WTC11 (cell line): Measurements from ENCODE around the gene CENPT. TPM values are rescaled to one million over a fixed set of nuclear protein-coding genes. Genes with fewer than 3 reads are reported as not detected.

Experiments used
- AR ChIP-seq: fragments of 250-450 bp; sonication (Bioruptor Pico); IDR thresholded peaks from 2 replicates; pipeline ENCODE4 v1.9.0; 2021; ENCODE audit warnings: mild to moderate bottlenecking
- CBFB ChIP-seq: sonication (generic); formaldehyde crosslinking; IDR thresholded peaks from 2 replicates; pipeline ENCODE4 v1.8.1; 2022; ENCODE audit warnings: mild to moderate bottlenecking, low read depth, missing genetic modification reagents
- CDX4 ChIP-seq: fragments of 250-450 bp; sonication (Bioruptor Pico); IDR thresholded peaks from 2 replicates; pipeline ENCODE4 v1.9.0; 2021; ENCODE audit warnings: moderate library complexity, mild to moderate bottlenecking, inconsistent platforms, borderline replicate concordance
- ERG ChIP-seq: fragments of 250-450 bp; sonication (Bioruptor Pico); IDR thresholded peaks from 2 replicates; pipeline ENCODE4 v1.8.0; 2021; ENCODE audit warnings: mild to moderate bottlenecking
- FOXP1 ChIP-seq: sonication (generic); formaldehyde crosslinking; IDR thresholded peaks from 2 replicates; pipeline ENCODE4 v1.8.0; 2022; ENCODE audit warnings: missing genetic modification reagents, mild to moderate bottlenecking, moderate library complexity, borderline replicate concordance
- GABPB1 ChIP-seq: sonication (generic); formaldehyde crosslinking; IDR thresholded peaks from 2 replicates; pipeline ENCODE4 v1.8.1; 2023; ENCODE audit warnings: mild to moderate bottlenecking, missing genetic modification reagents
- GRHL2 ChIP-seq: fragments of 250-450 bp; sonication (Bioruptor Pico); IDR thresholded peaks from 2 replicates; pipeline ENCODE4 v1.8.0; 2022; ENCODE audit warnings: mild to moderate bottlenecking, moderate library complexity; ENCODE audit not compliant: insufficient replicate concordance, severe bottlenecking
- GTF2I ChIP-seq: fragments of 250-450 bp; sonication (Bioruptor Pico); conservative IDR thresholded peaks from 2 replicates; pipeline ENCODE4 v1.4.0; 2021; ENCODE audit warnings: mild to moderate bottlenecking
- HMGA2 ChIP-seq: fragments of 250-450 bp; sonication (Bioruptor Pico); IDR thresholded peaks from 2 replicates; pipeline ENCODE4 v1.4.0; 2021; ENCODE audit warnings: mild to moderate bottlenecking, moderate library complexity
- HMGXB4 ChIP-seq: sonication (generic); formaldehyde crosslinking; IDR thresholded peaks from 2 replicates; pipeline ENCODE4 v1.8.1; 2023; ENCODE audit warnings: mild to moderate bottlenecking, moderate library complexity, missing genetic modification reagents
- IRF1 ChIP-seq: sonication (generic); formaldehyde crosslinking; IDR thresholded peaks from 2 replicates; pipeline ENCODE4 v1.8.0; 2023; ENCODE audit warnings: missing genetic modification reagents
- JUN ChIP-seq: sonication (generic); formaldehyde crosslinking; IDR thresholded peaks from 2 replicates; pipeline ENCODE4 v1.8.0; 2023; ENCODE audit warnings: mild to moderate bottlenecking, missing genetic modification reagents
- KAT7 ChIP-seq: sonication (generic); formaldehyde crosslinking; IDR thresholded peaks from 2 replicates; pipeline ENCODE4 v1.8.1; 2023; ENCODE audit warnings: missing genetic modification reagents, mild to moderate bottlenecking, borderline replicate concordance
- MLX ChIP-seq: sonication (generic); formaldehyde crosslinking; IDR thresholded peaks from 2 replicates; pipeline ENCODE4 v1.8.1; 2023; ENCODE audit warnings: mild to moderate bottlenecking, missing genetic modification reagents, moderate library complexity
- NFYB ChIP-seq: sonication (generic); formaldehyde crosslinking; conservative IDR thresholded peaks from 2 replicates; pipeline ENCODE4 v1.8.0; 2022; ENCODE audit warnings: low read depth, missing genetic modification reagents
- NR3C1 ChIP-seq: sonication (generic); formaldehyde crosslinking; conservative IDR thresholded peaks from 2 replicates; pipeline ENCODE4 v1.8.1; 2023; ENCODE audit warnings: low read depth, mild to moderate bottlenecking, missing genetic modification reagents
- PRRX2 ChIP-seq: fragments of 250-450 bp; sonication (Bioruptor Pico); IDR thresholded peaks from 2 replicates; pipeline ENCODE4 v1.8.0; 2021; ENCODE audit warnings: mild to moderate bottlenecking
- RORB ChIP-seq: fragments of 250-450 bp; sonication (Bioruptor Pico); IDR thresholded peaks from 2 replicates; pipeline ENCODE4 v1.9.0; 2021; ENCODE audit warnings: mild to moderate bottlenecking
- STAT6 ChIP-seq: sonication (generic); formaldehyde crosslinking; conservative IDR thresholded peaks from 2 replicates; pipeline ENCODE4 v1.8.1; 2023; ENCODE audit warnings: mild to moderate bottlenecking, low read depth, missing genetic modification reagents, moderate library complexity
- TCF7 ChIP-seq: sonication (generic); formaldehyde crosslinking; IDR thresholded peaks from 2 replicates; pipeline ENCODE4 v1.8.0; 2022; ENCODE audit warnings: mild to moderate bottlenecking, low read depth, missing genetic modification reagents, moderate library complexity
- ZBTB43 ChIP-seq: sonication (generic); formaldehyde crosslinking; IDR thresholded peaks from 2 replicates; pipeline ENCODE4 v1.8.1; 2023; ENCODE audit warnings: mild to moderate bottlenecking, missing genetic modification reagents
- ZMAT4 ChIP-seq: fragments of 250-450 bp; sonication (Bioruptor Pico); IDR thresholded peaks from 2 replicates; pipeline ENCODE4 v1.9.0; 2021; ENCODE audit warnings: mild to moderate bottlenecking
- ZNF121 ChIP-seq: sonication (generic); formaldehyde crosslinking; IDR thresholded peaks from 2 replicates; pipeline ENCODE4 v1.8.0; 2023; ENCODE audit warnings: missing genetic modification reagents
- ZNF671 ChIP-seq: fragments of 250-450 bp; sonication (Bioruptor Pico); IDR thresholded peaks from 2 replicates; pipeline ENCODE4 v1.8.0; 2021; ENCODE audit warnings: mild to moderate bottlenecking
- total RNA-seq: library from RNA; stranded (reverse); gene quantifications from 3 replicates; pipeline ENCODE4 v1.2.3, GENCODE V29; 2021

Gene CENPT
- total RNA-seq, 1 experiment from 2014 or later, result 58.3 TPM

GRCh38 chr16:67833415-67834241, 13.9 kb downstream of the CENPT start (continued):
- no peak for TF ChIP-seq MLX (CRISPR knock-in tag)
- no peak for TF ChIP-seq ERG
- TF ChIP-seq ZNF671, result no peak
- no peak for TF ChIP-seq CBFB
- TF ChIP-seq ZNF121 (CRISPR knock-in tag), result no peak
- TF ChIP-seq TCF7 (CRISPR knock-in tag), result no peak
- no peak for TF ChIP-seq GTF2I (CRISPR knock-in tag)
- TF ChIP-seq HMGA2 (CRISPR knock-in tag), result no peak
- TF ChIP-seq STAT6, result no peak
- TF ChIP-seq PRRX2 (CRISPR knock-in tag), result no peak
- TF ChIP-seq AR (CRISPR knock-in tag), result no peak
- TF ChIP-seq RORB, result no peak
- no peak for TF ChIP-seq FOXP1 (CRISPR knock-in tag)
- no peak for TF ChIP-seq GRHL2 (CRISPR knock-in tag)
- no peak for TF ChIP-seq CDX4 (CRISPR knock-in tag)
- no peak for TF ChIP-seq JUN (CRISPR knock-in tag)
- TF ChIP-seq IRF1 (CRISPR knock-in tag), result 0 out of 2 replicates have a peak, but pooled peaks have one; percentile 39
- TF ChIP-seq GABPB1 (CRISPR knock-in tag), result peak; percentile 75
- no peak for TF ChIP-seq NR3C1 (CRISPR knock-in tag)
- TF ChIP-seq ZMAT4 (CRISPR knock-in tag), result no peak
- TF ChIP-seq HMGXB4 (CRISPR knock-in tag), result no peak
- no peak for TF ChIP-seq NFYB (CRISPR knock-in tag)
- TF ChIP-seq KAT7, result 0 out of 2 replicates have a peak, but pooled peaks have one; percentile 60
- no peak for TF ChIP-seq ZBTB43 (CRISPR knock-in tag)
